Activated CD8-positive, alpha-beta T cell treated with anti-CD3 and anti-CD28 coated beads, Interleukin-2, amount 10 ng/mL, durations not matched to agents 7 days and 5 days (primary cell): ENCODE measurements around the gene KRT6A. TPM values are rescaled to one million over a fixed set of nuclear protein-coding genes. Genes with fewer than 3 reads are reported as not detected.

Experiments used
- ATAC-seq: fragments of 150-1000 bp; cut with Tn5 transposase; one replicate; pipeline ENCODE4 v1.10.0; 2021; ENCODE audit warnings: moderate library complexity
- CTCF ChIA-PET: fragments of 350-600 bp; sonication (Branson Sonifier 250); formaldehyde crosslinking; loops from one replicate; lab custom pipeline; 2021; ENCODE audit warnings: antibody characterized with exemption; lab: Charles Lee
- POLR2A ChIA-PET: fragments of 350-600 bp; sonication (Branson Sonifier 250); formaldehyde crosslinking; loops from one replicate; lab custom pipeline; 2021; ENCODE audit warnings: antibody characterized with exemption; lab: Charles Lee
- DNase-seq: peaks from one replicate; pipeline ENCODE4 v3.0.0-alpha.2; 2020
- H3K27ac Mint-ChIP-seq: one replicate; pipeline ENCODE4 v1.8.0; 2021; ENCODE audit warnings: mild to moderate bottlenecking, mixed read lengths
- H3K27me3 Mint-ChIP-seq: one replicate; pipeline ENCODE4 v1.8.0; 2021; ENCODE audit warnings: low read depth, mixed read lengths
- H3K36me3 Mint-ChIP-seq: one replicate; pipeline ENCODE4 v1.8.0; 2021; ENCODE audit warnings: low read depth, mixed read lengths
- H3K4me1 Mint-ChIP-seq: one replicate; pipeline ENCODE4 v1.8.0; 2021; ENCODE audit warnings: low read depth, mixed read lengths
- H3K4me3 Mint-ChIP-seq: one replicate; pipeline ENCODE4 v1.8.0; 2021; ENCODE audit warnings: mild to moderate bottlenecking, mixed read lengths
- H3K9me3 Mint-ChIP-seq: one replicate; pipeline ENCODE4 v1.8.0; 2022; ENCODE audit warnings: mixed read lengths; ENCODE audit not compliant: insufficient read depth
- total RNA-seq, 2 experiments: library from RNA; stranded (reverse); gene quantifications; one replicate each; pipeline ENCODE4 v1.2.3, GENCODE V29; 2021

Gene KRT6A
- total RNA-seq, 2 experiments from 2014 or later, result not detected

DNA sequence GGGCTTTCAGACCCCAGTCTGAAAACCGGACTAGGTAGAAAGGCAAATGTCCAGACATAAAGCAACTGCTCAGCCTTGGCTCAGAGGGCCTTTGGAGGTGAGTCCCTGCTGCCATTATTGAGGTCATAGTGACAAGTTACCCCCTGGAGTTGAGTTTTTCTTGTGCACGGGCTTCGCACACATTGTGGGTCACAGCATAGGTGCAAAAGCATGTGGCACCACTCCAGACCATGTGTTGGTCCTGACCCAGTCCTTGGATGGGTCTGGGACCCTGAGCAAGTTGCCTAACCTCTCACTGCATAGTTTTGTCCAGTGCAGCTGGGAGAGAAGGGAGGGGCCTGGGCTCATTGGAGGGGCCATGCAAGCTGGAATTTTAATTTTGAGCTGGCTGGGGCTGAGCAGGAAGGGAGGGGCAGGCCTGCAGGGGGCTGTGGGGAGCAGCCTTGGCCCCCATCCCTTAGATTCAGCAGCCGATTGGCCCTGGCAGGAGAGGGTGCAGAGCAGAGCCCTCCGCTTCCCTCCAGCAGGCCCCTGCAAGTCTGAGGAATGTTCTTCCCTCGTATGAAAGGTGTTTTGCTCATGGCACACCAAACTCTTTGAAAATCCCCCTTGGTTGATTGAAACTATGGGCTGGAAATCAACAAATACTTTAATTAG, 31.3 kb upstream of the KRT6A start:
- Mint-ChIP-seq H3K27me3 (peaks cover under 1% of the 10 kb centered on the region), H3K4me1 (peaks cover 13% of the 10 kb centered on the region), H3K9me3 (no peaks in the 10 kb centered on the region), H3K4me3 (no peak overlapping the region), H3K27ac (no peak overlapping the region), H3K36me3 (no peaks in the 10 kb centered on the region)
- ATAC-seq (no peak), DNase-seq (peak; percentile 12)
- ChIA-PET POLR2A (no interaction called here), CTCF (interaction anchor here (1.0 kb wide), 1 partner anchor 11 kb away, joined by 3 read pairs; no protein-coding TSS in a partner anchor)

DNA sequence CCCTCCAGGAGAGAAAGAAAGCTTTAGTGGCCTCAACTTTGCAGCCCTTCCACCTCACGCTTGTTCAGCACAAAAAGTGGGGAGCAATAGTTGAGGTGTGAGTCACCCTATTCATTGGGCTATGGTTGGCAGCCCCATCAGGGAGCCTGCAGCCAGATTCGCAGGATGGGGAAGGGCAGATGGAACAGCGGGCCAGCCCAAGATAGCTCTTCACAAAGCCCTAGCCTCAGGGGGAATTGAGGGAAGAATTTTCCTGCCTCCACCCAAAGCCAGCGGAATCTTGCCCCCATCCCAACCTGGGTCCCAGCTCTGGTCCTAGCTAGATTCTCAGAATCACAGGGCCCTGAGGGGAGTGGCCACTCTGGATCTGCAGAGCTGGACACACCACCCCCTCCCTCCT, 30.8 kb upstream of the KRT6A start:
- Mint-ChIP-seq H3K27me3 (peaks cover 4% of the 10 kb centered on the region), H3K36me3 (no peaks in the 10 kb centered on the region), H3K9me3 (no peaks in the 10 kb centered on the region), H3K4me1 (peaks cover 13% of the 10 kb centered on the region), H3K4me3 (no peak overlapping the region), H3K27ac (no peak overlapping the region)
- ChIA-PET CTCF (interaction anchor here (1.0 kb wide), 1 partner anchor 10 kb away, joined by 3 read pairs; no protein-coding TSS in a partner anchor), POLR2A (no interaction called here)
- peak; percentile 5 for DNase-seq
- no peak for ATAC-seq

DNA sequence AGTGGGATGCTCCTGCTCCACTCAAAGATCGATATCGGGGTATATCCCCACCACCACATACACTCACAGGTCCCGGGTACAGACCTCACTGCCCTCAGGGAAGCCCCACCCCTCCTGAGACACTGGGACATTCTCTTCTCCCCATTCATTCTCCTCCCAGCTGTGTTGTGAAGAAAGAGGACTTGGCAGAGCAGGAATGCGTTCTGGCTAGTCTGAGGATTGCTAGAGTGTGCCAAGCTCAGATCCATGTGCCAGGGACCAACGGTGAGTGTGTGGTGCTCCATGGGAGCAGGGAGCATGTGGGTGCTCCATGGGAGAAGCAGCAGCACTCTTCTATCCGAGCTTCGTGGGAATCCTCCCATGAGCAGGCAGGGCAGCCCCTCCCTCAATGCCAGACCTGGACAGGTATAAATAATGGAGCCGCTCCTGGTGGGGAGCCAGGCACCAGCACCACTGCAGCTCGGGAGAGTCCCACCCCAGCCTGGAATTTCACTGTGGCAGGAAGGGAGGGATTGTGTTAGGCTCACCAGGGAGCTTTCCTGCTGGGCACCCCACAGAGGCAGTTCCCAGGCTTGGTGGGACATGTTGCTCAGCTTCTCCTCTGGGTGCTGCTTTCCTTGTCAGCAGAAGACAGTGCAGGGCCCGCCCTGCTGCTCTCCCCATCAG, 29.4 kb upstream of the KRT6A start:
- Mint-ChIP-seq H3K9me3 (no peaks in the 10 kb centered on the region), H3K4me1 (peaks cover 13% of the 10 kb centered on the region), H3K27me3 (peaks cover 6% of the 10 kb centered on the region), H3K4me3 (no peak overlapping the region), H3K27ac (no peak overlapping the region), H3K36me3 (no peaks in the 10 kb centered on the region)
- ChIA-PET CTCF (interaction anchor here (1.1 kb wide), 1 partner anchor 348 kb away, joined by 3 read pairs; no protein-coding TSS in a partner anchor), POLR2A (no interaction called here)
- no peak for ATAC-seq
- peak; percentile 8 for DNase-seq

DNA sequence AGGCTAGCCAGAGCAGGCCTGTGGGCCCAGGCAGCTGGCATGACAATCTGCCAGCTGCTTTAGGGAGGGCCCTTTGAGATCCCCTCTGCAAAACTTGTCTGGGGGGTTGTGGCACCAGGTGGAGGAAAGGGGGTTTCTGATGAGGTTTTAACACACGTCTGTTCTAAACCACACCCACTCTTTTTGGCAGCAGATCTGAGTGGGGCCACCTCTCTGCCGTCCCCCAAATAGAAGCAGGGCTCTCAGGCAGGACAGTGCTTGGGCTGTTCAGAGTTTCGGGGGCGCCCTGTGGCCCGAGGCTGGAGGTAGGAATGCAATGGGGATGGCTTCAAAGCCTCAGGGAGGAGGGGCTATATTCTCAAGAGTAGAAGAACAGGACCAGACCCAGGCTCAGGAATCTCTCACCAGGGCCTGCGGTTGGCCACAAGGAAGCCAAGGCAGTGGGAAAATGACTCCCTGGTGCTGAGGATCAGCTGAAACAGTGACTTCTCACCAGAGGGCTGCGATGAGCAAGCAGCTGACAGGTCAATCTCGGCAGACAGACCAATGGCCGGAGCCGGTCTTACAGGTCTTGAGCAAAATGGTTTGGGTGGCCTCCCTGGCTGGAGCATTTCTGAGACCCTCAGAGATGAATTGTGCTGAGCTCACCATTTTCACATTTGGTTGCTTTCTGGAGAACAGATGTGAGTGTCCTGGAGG, 28.7 kb upstream of the KRT6A start:
- no peaks in the 10 kb centered on the region for H3K36me3 Mint-ChIP-seq
- H3K27me3 Mint-ChIP-seq, result peaks cover 6% of the 10 kb centered on the region
- no peak overlapping the region for H3K4me3 Mint-ChIP-seq
- ChIA-PET CTCF (interaction anchor here (1.1 kb wide), 1 partner anchor 349 kb away, joined by 3 read pairs; no protein-coding TSS in a partner anchor), POLR2A (no interaction called here)
- H3K4me1 Mint-ChIP-seq, result peaks cover 8% of the 10 kb centered on the region
- no peak for ATAC-seq
- DNase-seq, result peak; percentile 15
- H3K9me3 Mint-ChIP-seq, result no peaks in the 10 kb centered on the region
- no peak overlapping the region for H3K27ac Mint-ChIP-seq

DNA sequence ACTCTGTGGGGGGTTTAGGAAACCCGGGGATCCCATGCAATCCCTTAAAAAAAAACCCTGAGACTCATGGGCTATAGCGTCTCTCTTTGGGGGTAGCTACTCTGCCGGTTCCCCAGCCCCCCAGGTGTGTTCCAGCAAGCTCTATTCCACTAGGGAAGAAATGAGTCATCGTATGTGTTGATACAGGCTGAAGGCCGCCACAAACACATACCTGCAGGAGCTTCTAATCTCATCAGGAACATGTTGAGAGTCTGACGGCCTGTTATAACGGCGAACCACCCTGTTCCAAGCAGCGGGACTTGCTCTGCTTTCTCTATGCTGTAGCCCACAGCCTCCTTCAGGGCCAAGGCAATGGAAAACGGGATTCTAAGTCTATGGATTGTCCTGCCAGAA, 28.1 kb upstream of the KRT6A start:
- Mint-ChIP-seq H3K27ac (no peak overlapping the region), H3K36me3 (no peaks in the 10 kb centered on the region), H3K9me3 (no peaks in the 10 kb centered on the region), H3K4me3 (no peak overlapping the region), H3K27me3 (peaks cover 8% of the 10 kb centered on the region), H3K4me1 (peaks cover 3% of the 10 kb centered on the region)
- DNase-seq (peak; percentile 14), ATAC-seq (no peak)
- POLR2A ChIA-PET, result no interaction called here
- CTCF ChIA-PET, result no interaction called here

- Mint-ChIP-seq H3K9me3 (no peaks in the 10 kb centered on the region), H3K27me3 (peaks cover 11% of the 10 kb centered on the region), H3K4me3 (no peak within 1 kb of the TSS), H3K4me1 (no peaks in the 10 kb centered on the region), H3K27ac (no peak within 1 kb of the TSS), H3K36me3 (no peaks in the 10 kb centered on the region)
- peak; percentile 13 for DNase-seq
- no peak for ATAC-seq
- ChIA-PET POLR2A (no interaction called here), CTCF (no interaction called here)
Observed at GRCh38 chr12:52519826-52520662, 27.0 kb upstream of the KRT6A start, which contains the start of gene KRT5. Gene KRT5, minus strand, starts transcription at chr12:52520394. Its CDS starts 98 bp downstream, at chr12:52520296.

- Mint-ChIP-seq H3K4me1 (no peaks in the 10 kb centered on the region), H3K36me3 (no peaks in the 10 kb centered on the region), H3K27me3 (peaks cover 11% of the 10 kb centered on the region), H3K27ac (no peak overlapping the region), H3K4me3 (no peak overlapping the region), H3K9me3 (no peaks in the 10 kb centered on the region)
- CTCF ChIA-PET, result no interaction called here
- POLR2A ChIA-PET, result no interaction called here
- DNase-seq (peak; percentile 12), ATAC-seq (no peak)
Observed at GRCh38 chr12:52519387-52519703, 26.3 kb upstream of the KRT6A start.

- no peak overlapping the region for H3K4me3 Mint-ChIP-seq
- peak; percentile 14 for DNase-seq
- no peaks in the 10 kb centered on the region for H3K4me1 Mint-ChIP-seq
- no peaks in the 10 kb centered on the region for H3K36me3 Mint-ChIP-seq
- no peak for ATAC-seq
- CTCF ChIA-PET, result no interaction called here
- POLR2A ChIA-PET, result no interaction called here
- H3K27me3 Mint-ChIP-seq, result peaks cover 13% of the 10 kb centered on the region
- H3K27ac Mint-ChIP-seq, result no peak overlapping the region
- no peaks in the 10 kb centered on the region for H3K9me3 Mint-ChIP-seq
Observed at GRCh38 chr12:52518574-52519386, 25.7 kb upstream of the KRT6A start.

- Mint-ChIP-seq H3K4me1 (no peaks in the 10 kb centered on the region), H3K9me3 (no peaks in the 10 kb centered on the region), H3K27ac (no peak overlapping the region), H3K4me3 (no peak overlapping the region), H3K27me3 (peaks cover 16% of the 10 kb centered on the region), H3K36me3 (no peaks in the 10 kb centered on the region)
- ChIA-PET CTCF (no interaction called here), POLR2A (no interaction called here)
- ATAC-seq (no peak), DNase-seq (peak; percentile 12)
Observed at GRCh38 chr12:52517888-52518287, 24.8 kb upstream of the KRT6A start.

- peak; percentile 11 for DNase-seq
- Mint-ChIP-seq H3K9me3 (no peaks in the 10 kb centered on the region), H3K27ac (no peak overlapping the region), H3K36me3 (no peaks in the 10 kb centered on the region), H3K4me1 (no peaks in the 10 kb centered on the region), H3K4me3 (no peak overlapping the region), H3K27me3 (peaks cover 16% of the 10 kb centered on the region)
- ChIA-PET CTCF (interaction anchor here (1.6 to 1.7 kb wide), 2 partner anchors 9 to 363 kb away, joined by 4 to 9 read pairs; no protein-coding TSS in a partner anchor), POLR2A (no interaction called here)
- no peak for ATAC-seq
Observed at GRCh38 chr12:52517005-52517835, 24.2 kb upstream of the KRT6A start.
